COLO668 (cell line): ENCODE measurements around the gene MAPK13.

ENCODE experiments used
- DNase-seq: peaks from one replicate; lab custom pipeline; 2025; ENCODE audit not compliant: unreplicated experiment; lab: John Stamatoyannopoulos, UW

The MAPK13 gene

DNA sequence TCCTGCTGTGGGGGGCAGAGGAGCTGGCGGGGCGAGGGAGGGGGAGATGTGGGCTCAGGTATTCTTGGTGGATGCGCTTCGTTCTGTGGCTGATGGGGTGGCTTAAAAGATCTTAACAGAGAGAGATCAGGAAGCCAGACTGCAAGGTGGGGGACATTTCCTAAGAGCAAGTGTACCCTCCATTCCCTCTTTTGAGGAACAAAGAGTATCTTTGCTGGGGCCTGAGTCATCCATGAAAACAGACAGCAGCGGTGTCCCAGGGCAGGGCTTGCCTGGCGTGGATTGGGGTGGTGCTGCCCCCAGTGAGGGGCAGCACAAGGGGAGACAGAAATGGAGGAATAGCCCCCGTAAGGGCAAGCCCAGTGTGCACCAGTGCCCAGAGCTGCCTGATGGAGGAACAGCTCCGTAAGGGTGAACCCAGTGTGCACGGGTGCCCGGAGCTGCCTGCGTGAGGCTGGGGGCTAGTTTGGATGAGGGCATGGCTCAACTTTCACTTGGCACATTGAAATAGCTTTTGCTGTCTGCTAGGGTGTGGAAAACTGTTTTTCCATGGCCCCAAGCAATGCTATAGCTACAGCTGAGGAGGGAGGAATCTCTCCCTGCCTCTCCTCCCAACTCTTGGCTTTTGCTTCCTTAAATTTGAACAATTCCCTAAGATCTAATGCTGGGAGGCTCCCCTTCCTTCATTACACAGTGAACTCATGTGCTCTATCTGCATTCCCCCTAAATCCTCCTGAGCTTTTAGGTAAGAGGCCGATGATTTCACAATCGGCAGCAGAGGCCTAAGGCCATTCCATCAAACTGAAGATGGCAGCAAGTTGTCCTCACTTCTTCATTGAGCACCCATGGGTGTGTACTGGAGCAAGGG, 12.9 kb downstream of the MAPK13 start:
- no peak for DNase-seq

DNA sequence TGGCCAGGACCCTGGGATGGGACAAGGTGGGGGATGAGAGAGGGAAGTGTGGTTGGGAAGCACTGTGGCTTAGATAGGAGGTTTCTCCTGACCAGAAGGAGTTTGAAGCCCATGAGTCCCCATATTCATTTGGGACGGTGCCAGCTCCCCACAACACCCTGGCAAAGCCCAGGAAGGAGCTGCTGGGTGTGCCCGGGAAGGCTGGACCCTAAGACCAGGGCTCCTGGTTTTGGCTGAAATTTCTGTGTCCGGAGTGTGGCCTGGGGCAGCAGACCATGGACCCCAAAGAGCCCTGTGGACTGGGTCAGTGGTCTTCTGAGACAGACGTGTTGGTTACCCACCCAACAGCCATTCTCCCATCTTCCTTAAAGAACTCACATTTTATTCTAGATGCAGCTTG, 15.2 kb downstream of the MAPK13 start:
- DNase-seq, result no peak

DNA sequence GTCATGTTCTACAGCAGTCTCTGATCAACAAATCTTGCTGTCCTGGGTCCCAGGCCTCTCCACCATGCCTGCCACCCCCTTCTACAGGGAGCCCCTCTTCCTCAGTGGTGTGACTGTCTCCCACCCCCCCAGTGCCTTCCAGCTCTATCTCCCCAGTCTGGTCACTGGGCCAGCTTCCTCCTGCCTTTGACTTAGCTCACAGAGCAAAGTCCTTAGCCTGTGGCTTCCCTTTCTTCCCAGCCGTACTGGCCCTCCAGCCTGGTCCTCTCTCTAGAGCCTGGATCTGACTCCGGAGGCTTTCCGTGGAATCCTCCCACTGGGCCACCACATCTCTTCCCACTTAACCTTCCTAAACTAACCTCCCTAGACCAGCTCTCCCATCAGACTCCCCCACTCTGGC, 17.0 kb downstream of the MAPK13 start:
- DNase-seq, result no peak

DNA sequence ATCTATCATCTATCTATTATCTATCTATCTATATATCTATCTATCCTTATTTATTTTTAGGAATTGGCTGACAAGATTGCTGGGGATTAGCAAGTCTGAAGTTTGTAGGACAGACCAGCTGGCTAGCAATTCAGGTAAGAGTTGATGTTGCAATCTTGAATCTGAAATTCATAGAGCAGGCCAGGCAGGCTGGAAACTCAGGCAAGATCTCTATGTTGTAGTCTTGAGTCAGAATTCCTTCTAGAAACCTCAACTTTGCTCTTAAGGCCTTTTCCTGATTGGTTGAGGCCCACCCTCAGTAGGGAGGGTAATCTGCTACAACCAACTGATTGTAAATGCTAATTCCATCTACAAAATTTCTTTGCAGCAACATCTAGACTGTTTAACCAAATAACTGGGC, 19.2 kb downstream of the MAPK13 start:
- DNase-seq, result no peak

DNA sequence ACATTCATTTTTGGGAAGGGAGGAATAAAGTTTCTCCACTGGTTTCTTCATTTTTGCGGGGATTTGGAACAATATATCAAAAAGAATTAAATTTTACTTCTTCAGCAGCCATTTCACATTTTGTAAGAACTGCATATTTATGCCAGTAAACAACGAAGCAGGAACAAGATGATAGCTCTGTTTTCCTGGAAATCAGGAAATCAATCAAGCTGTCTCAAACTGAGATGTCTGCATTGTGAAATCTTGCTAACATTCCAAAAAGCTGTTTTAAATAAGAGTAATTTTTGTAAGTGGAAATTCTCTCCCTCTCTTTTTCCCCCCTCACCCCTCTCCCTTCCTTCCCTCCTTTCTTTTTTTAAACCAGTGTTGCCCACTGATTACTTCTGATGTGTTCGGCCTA, 20.0 kb downstream of the MAPK13 start:
- DNase-seq, result no peak

DNA sequence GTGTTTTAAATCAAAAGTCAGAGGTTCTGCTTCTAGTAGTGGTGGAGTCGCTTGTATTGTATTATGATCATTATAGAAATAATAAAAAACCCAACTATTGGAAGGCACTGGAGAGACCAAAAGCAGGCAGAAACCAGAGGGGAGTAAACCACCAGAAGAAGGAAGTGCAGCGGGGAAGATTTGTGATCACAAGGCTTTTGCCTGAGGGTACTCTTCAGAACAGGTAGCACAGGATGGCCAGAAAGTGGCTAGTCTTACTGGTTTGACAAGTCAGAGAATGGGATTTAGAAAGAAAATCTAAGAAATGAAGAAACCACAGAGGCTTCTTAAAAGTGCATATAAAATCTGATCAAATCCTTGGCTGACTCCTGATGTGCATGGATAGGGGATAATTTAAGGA, 24.0 kb downstream of the MAPK13 start:
- DNase-seq, result no peak

DNA sequence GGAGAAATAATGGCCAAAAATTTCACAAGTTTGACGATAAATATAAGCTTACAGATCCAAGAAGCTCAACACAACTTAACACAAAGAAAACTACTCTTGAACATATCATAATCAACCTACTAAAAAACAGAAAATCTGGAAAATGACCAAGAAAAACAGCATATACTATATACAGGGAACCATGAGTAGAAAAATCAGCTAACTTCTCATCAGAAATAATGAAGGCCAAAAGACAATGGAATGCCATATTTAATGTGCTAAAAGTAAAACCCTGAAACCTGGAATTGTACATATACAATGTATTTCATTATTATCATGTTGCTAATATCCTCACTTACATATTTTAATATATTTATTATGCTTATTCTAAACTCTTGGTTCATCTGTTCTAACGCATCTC, 25.3 kb downstream of the MAPK13 start:
- no peak for DNase-seq

DNA sequence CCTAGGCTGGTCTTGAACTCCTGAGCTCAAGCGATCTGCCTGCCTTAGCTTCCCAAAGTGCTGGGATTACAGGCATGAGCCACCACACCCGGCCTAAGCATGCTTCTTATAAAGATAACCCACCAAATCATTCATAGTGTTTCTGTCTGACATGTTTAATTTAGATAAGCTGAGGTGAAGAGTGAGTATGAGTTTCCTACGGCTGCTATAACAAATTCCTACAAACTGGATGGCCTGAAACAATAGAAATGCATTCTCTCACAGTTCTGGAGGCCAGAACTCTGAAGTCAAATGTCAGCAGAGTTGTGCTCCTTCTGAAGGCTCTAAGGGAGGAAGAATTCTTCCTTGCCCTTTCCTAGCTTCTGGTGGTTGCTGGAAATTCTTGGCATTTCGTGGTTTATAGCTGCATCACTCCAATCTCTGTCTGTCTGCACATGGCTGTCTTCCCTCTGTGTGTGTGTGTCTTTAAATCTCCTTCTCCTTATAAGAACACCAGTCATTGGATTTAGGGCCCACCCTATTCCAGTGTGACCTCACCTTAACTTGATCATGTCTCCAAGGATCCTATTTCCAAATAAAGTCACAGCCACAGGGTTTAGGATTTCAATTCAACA, 29.9 kb downstream of the MAPK13 start:
- no peak for DNase-seq

DNA sequence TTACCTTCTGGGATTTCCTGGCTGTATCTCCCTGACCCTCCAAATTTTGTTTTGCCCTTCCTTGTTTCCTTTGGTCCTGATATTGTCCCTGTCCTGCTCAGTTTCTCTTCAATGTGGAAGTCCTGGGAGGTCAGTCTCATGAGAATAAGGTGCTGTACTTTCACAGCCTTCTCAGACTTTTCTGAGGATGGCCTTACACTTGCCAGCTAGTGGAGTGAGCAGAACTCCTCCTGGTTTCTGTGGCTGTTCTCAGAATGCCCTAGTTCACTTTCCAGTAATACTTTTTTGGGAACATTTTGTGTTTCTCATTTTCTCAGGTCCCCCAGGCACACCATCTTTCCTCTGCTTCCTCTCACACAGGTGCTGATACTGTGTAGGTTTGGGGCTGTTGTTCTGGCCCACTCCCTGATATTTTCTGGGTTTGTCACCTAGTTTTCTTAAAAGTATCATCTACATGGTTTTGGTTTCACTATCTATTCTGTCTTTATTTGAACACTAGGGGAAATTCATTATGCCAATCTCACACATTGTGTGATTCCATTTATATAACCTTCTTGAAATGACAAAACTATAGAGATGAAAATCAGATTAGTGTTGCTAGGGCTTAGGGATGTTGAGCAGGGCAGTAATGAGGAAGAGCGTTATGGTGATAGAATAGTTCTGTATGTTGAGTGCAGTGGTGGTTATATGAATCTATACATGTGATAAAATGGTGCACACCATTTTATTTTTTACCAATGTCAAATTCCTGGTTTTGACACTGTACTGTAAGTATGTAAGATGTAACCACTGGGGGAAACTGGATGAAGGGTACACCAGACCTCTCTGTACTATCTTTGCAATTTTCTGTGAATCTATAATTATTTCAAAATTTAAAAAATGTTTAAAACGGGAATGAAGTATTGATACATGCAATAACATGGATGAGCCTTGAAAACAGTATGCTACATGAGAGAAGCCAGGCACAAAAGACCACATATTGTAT, 39.0 kb downstream of the MAPK13 start:
- DNase-seq, result no peak

DNA sequence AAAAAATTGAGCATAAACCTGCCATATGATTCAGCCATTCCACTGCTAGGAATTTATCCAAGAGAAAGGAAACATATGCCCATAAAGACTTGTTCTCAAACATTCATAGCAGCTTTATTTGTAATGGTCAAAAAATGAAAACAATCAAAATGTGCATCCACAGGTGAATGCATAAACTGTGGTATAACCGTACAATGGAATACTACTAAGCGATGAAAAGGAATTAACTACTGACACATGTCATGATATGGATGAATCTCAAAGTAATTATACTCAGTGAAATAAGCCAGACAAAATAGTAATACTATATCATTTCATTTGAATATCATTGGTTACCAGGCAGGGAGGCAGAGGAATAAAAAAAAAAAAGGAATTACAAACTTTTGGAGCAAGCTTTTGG, 40.4 kb downstream of the MAPK13 start:
- DNase-seq, result no peak

DNA sequence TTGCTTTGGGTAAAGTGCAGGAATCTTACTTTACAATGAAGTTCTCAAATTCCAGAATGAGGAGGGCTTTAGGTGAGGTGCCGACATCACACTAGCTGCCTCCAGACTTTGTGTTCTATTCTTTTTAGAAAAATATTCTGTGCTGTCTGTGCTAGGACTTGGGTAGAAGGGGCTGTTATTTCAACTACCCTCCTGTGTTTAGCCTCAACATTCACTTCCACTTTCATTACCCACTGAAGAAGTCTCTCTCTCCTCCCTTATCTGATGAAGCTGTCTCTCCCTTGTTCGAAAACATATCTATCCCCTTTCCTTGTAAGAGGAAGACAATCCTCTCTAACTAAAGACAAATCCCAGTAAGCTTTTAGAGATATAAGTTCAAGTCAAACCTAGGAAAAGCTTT, 41.3 kb downstream of the MAPK13 start:
- DNase-seq, result no peak

DNA sequence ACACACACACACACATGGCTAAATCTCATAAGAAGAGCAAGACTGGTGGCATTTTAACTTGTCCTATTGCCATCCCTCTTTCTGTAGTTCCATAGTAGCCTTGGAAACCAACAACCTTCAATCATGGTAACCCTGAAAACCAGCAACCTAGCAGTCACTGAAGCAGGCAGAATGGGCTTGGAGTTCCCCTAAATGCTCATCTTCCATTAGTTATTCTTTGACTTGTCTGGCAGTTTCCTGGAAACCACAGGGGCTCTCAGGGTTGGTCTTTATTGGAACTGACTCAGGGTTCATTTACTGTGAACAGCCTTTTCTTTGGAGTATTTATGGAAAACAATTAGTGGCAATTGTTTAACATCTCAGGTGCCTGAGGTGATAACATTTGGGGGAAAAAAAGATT, 46.9 kb downstream of the MAPK13 start:
- no peak for DNase-seq

DNA sequence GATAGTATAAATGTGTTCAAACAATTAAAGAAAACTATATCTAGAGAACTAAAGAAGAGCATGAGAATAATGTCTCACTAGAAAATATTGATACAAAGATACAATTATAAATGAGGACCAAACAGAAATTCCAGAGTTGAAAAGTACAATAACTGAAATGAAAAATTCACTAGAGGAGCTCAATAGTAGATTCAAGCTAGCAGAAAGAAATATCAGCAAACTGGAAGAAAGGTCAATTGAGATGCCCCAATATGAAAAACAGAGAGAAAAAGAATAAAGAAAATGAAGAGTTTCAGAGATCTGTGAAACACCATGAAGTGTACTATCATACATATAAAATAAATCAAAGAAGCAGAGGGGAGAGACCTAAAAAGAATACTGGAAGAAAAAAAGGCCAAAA, 48.2 kb downstream of the MAPK13 start:
- no peak for DNase-seq

DNA sequence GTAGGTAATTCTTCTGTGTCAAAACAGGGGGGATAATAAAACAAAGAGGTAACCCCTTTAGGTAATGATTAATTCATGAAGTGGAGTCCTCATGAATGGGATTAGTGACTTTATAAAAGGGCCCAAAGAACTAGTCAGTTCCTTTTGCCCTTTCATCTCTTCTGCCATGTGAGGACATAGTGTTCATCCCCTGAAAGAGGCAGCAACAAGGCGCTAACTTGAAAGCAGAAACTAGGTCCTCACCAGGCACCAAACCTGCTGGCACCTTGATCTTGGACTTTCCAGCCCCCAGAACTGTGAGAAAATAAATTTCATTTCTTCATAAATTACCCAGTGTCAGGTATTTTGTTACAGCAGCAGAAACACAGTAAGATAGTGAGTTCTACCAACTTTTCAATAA, 49.8 kb downstream of the MAPK13 start:
- no peak for DNase-seq

DNA sequence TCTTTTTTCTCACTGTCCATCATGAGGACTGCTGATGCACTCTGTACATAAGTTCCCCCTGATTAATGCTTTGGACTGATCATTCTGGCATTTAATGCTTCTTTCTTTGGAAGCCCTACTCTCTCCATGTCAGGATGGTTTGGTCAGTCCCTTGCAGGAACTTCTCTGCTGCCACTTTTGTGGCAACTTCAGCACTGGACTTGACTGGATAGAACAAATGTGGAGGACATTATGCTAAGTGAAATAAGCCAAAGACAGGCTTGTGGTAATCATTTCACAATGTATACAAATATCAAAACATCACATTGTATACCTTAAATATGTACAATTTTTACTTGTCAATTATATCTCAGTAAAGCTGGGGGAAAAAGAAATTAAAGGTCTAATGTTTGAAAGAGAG, 54.0 kb downstream of the MAPK13 start:
- DNase-seq, result no peak

DNA sequence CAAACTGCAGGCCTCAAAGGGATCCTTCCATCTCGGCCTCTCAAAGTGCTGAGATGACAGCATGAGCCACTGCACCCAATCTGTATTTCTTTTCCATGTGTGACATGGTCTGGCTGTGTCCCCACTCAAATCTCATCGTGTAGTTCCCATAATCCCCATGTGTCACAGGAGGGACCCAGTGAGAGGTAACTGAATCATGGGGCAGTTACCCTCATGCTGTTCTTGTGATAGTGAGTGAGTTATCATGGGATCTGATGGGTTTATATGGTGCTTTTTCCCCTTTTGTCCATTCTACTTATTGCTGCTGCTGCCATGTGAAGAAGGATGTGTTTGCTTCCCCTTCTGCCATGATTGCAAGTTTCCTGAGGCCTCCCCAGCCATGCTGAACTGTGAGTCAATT, 55.9 kb downstream of the MAPK13 start:
- no peak for DNase-seq

DNA sequence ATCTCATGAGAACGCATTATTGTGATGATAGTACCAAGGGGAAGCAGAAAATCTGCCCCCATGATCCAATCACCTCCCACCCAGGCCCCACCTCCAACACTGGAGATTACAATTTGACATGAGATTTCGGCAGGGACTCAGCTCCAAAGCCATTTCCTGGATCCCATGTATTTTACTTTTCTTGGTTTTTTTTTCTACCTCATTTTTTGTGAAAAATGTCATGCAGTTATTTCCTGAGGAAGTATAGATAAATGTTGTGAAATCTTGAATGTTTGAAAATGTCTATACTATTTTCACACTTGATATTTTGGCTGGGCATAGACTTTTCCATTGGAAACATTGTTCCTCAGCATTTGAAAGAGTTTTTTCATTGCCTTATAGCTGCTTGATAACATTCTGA, 57.1 kb downstream of the MAPK13 start:
- DNase-seq, result no peak
